Measurements from ENCODE around the gene KDF1. TPM values are rescaled to one million over a fixed set of nuclear protein-coding genes. Genes with fewer than 3 reads are reported as not detected.

The KDF1 gene
- total and polyA plus RNA-seq, 2 of the 13 experiments (the other 11 are each of a cell fraction or from before 2014, with no cell fraction given) = 1.9 to 4.9 TPM

GRCh38 chr1:26900001-26900814 lies 60.1 kb downstream of the KDF1 start, which contains the start of gene GPATCH3 (continued):
- TF ChIP-seq, protein P1, sequence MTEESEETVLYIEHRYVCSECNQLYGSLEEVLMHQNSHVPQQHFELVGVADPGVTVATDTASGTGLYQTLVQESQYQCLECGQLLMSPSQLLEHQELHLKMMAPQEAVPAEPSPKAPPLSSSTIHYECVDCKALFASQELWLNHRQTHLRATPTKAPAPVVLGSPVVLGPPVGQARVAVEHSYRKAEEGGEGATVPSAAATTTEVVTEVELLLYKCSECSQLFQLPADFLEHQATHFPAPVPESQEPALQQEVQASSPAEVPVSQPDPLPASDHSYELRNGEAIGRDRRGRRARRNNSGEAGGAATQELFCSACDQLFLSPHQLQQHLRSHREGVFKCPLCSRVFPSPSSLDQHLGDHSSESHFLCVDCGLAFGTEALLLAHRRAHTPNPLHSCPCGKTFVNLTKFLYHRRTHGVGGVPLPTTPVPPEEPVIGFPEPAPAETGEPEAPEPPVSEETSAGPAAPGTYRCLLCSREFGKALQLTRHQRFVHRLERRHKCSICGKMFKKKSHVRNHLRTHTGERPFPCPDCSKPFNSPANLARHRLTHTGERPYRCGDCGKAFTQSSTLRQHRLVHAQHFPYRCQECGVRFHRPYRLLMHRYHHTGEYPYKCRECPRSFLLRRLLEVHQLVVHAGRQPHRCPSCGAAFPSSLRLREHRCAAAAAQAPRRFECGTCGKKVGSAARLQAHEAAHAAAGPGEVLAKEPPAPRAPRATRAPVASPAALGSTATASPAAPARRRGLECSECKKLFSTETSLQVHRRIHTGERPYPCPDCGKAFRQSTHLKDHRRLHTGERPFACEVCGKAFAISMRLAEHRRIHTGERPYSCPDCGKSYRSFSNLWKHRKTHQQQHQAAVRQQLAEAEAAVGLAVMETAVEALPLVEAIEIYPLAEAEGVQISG (CRISPR knock-in tag; IDR thresholded peaks at IDR 0.05) = peak; percentile 88
- TF ChIP-seq ZNF558 (CRISPR knock-in tag; IDR thresholded peaks at IDR 0.05; ENCODE audit: borderline replicate concordance) (0 out of 2 replicates have a peak, but pooled peaks have one; percentile 15), NFE2L1 (CRISPR knock-in tag; IDR thresholded peaks at IDR 0.05; ENCODE audit: borderline replicate concordance) (no peak), FIP1L1 (IDR thresholded peaks at IDR 0.05; ENCODE audit: borderline replicate concordance, insufficient read depth, low read depth, low read length) (no peak), RFXAP (CRISPR knock-in tag; IDR thresholded peaks at IDR 0.05; ENCODE audit: borderline replicate concordance) (peak; percentile 73; the same call in 1 of the 2 replicates), ZNF850 (CRISPR knock-in tag; conservative IDR thresholded peaks at IDR 0.05) (no peak), ZNF333 (CRISPR knock-in tag; IDR thresholded peaks at IDR 0.05; ENCODE audit: borderline replicate concordance) (0 out of 2 replicates have a peak, but pooled peaks have one; percentile 42), ZFYVE20 (CRISPR knock-in tag; IDR thresholded peaks at IDR 0.05; ENCODE audit: borderline replicate concordance, low read depth) (no peak), ZMYM4 (CRISPR knock-in tag; IDR thresholded peaks at IDR 0.05) (peak; percentile 87), CBX1 (IDR thresholded peaks at IDR 0.05; ENCODE audit: low read depth) (no peak), ARNT (IDR thresholded peaks at IDR 0.05) (no peak), REPIN1 (CRISPR knock-in tag; IDR thresholded peaks at IDR 0.05; ENCODE audit: borderline replicate concordance, low read depth) (peak; percentile 84; the same call in 1 of the 2 replicates), ELK4 (CRISPR knock-in tag; IDR thresholded peaks at IDR 0.05; ENCODE audit: borderline replicate concordance) (no peak), RXRA (CRISPR knock-in tag; IDR thresholded peaks at IDR 0.05) (peak; percentile 63), TCF7 (IDR thresholded peaks at IDR 0.05; ENCODE audit: low read depth) (no peak), TOPORS (CRISPR knock-in tag; IDR thresholded peaks at IDR 0.05) (peak; percentile 92), ZNF614 (CRISPR knock-in tag; IDR thresholded peaks at IDR 0.05; ENCODE audit: borderline replicate concordance) (0 out of 2 replicates have a peak, but pooled peaks have one; percentile 26), ZNF782 (CRISPR knock-in tag; IDR thresholded peaks at IDR 0.05; ENCODE audit: borderline replicate concordance) (peak; percentile 71; the same call in 1 of the 2 replicates), SALL2 (CRISPR knock-in tag; IDR thresholded peaks at IDR 0.05) (peak; percentile 71; the same call in 1 of the 2 replicates), TCF12 (IDR thresholded peaks at IDR 0.05) (no peak), TCF12 (CRISPR knock-in tag; IDR thresholded peaks at IDR 0.05) (no peak), ZFP82 (CRISPR knock-in tag; IDR thresholded peaks at IDR 0.05; ENCODE audit: borderline replicate concordance) (peak; percentile 73; the same call in 1 of the 2 replicates), ELF1 (CRISPR knock-in tag; IDR thresholded peaks at IDR 0.05) (peak; percentile 60; the same call in 1 of the 2 replicates), SSRP1 (CRISPR knock-in tag; IDR thresholded peaks at IDR 0.05) (peak; percentile 23; the same call in 1 of the 2 replicates)
- TF ChIP-seq, protein P2, sequence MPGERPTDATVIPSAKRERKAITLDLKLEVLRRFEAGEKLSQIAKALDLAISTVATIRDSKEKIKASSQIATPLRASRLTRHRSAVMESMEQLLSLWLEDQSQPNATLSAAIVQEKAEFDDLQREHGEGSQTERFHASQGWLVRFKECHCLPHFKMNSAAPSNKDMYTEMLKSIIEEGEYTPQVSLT (CRISPR knock-in tag; IDR thresholded peaks at IDR 0.05; ENCODE audit: borderline replicate concordance, low read depth) = no peak
